HG02678 (cell line): ENCODE data around the gene C2CD2L.
A peak's percentile ranks its signal among the peaks of the same experiment; 100 is the strongest.
"Not testable (repeated sequence)": the region's sequence is repeated elsewhere in the genome, so short reads cannot be mapped to it uniquely, and the experiment has no call there.

Experiments used
- ATAC-seq: cut with Tn5 transposase; IDR thresholded peaks from one replicate; pipeline ENCODE4 v1.9.1; 2021; ENCODE audit warnings: mild to moderate bottlenecking, moderate library complexity; ENCODE audit not compliant: unreplicated experiment

Gene C2CD2L

GRCh38 chr11:119106564-119107537 is at the start of gene C2CD2L:
TSS of gene C2CD2L (plus strand) at chr11:119107344. CDS start at chr11:119107742, 398 bp downstream.
- ATAC-seq = peak; percentile 77

- ATAC-seq = not testable (repeated sequence)
Measured at GRCh38 chr11:119059128-119059527, 48.0 kb upstream of the C2CD2L start.

GRCh38 chr11:119061256-119061655 is 45.9 kb upstream of the C2CD2L start:
- no peak for ATAC-seq

GRCh38 chr11:119062779-119063178 is 44.4 kb upstream of the C2CD2L start:
- ATAC-seq = no peak

- no peak for ATAC-seq
Measured at GRCh38 chr11:119065369-119065768, 41.8 kb upstream of the C2CD2L start.

- peak; percentile 96 for ATAC-seq
Measured at GRCh38 chr11:119067371-119068222, 39.5 kb upstream of the C2CD2L start, which contains the start of gene VPS11. TSS of gene VPS11 (plus strand) at chr11:119067818. CDS start at chr11:119067824, 6 bp downstream.

- ATAC-seq = no peak
Measured at GRCh38 chr11:119077839-119078238, 29.3 kb upstream of the C2CD2L start.

- no peak for ATAC-seq
Measured at GRCh38 chr11:119078675-119079420, 28.3 kb upstream of the C2CD2L start.

GRCh38 chr11:119081682-119082260 is 25.4 kb upstream of the C2CD2L start:
- ATAC-seq = no peak

GRCh38 chr11:119084663-119085436 is 22.3 kb upstream of the C2CD2L start, which contains the start of gene HMBS:
TSS of gene HMBS (plus strand) at chr11:119084881. CDS start at chr11:119085034, 153 bp downstream.
- peak; percentile 94 for ATAC-seq

- ATAC-seq = peak; percentile 10
Measured at GRCh38 chr11:119085437-119085847, 21.7 kb upstream of the C2CD2L start.

- ATAC-seq = no peak
Measured at GRCh38 chr11:119087123-119087522, 20.0 kb upstream of the C2CD2L start.

- ATAC-seq = no peak
Measured at GRCh38 chr11:119087747-119088241, 19.4 kb upstream of the C2CD2L start.

- ATAC-seq = no peak
Measured at GRCh38 chr11:119088406-119088805, 18.7 kb upstream of the C2CD2L start.

GRCh38 chr11:119089319-119089718 is 17.8 kb upstream of the C2CD2L start:
- ATAC-seq = no peak

GRCh38 chr11:119091178-119091577 is 16.0 kb upstream of the C2CD2L start:
- no peak for ATAC-seq

GRCh38 chr11:119091966-119092879 is 14.9 kb upstream of the C2CD2L start:
- no peak for ATAC-seq
